Upper lobe of right lung (tissue), 1 donor: ENCODE results near the gene EPS8L3. TPM values are rescaled to one million over a fixed set of nuclear protein-coding genes. Genes with fewer than 3 reads are reported as not detected.
A peak's percentile ranks its signal among the peaks of the same experiment; 100 is the strongest.

Experiments
- ATAC-seq: fragments of 200-7000 bp; cut with Tn5 transposase; one replicate; pipeline ENCODE4 v1.9.1; 2020; ENCODE audit warnings: mild to moderate bottlenecking, moderate library complexity
- DNase-seq: peaks from one replicate; pipeline ENCODE4 v3.0.0-alpha.2; 2020
- H3K27ac ChIP-seq: fragments of 200-600 bp; one replicate; pipeline ENCODE4 v1.8.0; 2022
- H3K27me3 ChIP-seq: fragments of 200-600 bp; one replicate; pipeline ENCODE4 v1.8.0; 2022; ENCODE audit warnings: mild to moderate bottlenecking
- H3K36me3 ChIP-seq: fragments of 200-600 bp; one replicate; pipeline ENCODE4 v1.8.0; 2022
- H3K4me1 ChIP-seq: fragments of 200-600 bp; one replicate; pipeline ENCODE4 v1.8.0; 2022
- H3K4me3 ChIP-seq: fragments of 200-600 bp; one replicate; pipeline ENCODE4 v1.8.0; 2022; ENCODE audit warnings: mild to moderate bottlenecking
- H3K9me3 ChIP-seq: fragments of 200-600 bp; one replicate; pipeline ENCODE4 v1.8.0; 2022
- CTCF ChIP-seq: fragments of 200-600 bp; IDR thresholded peaks from one replicate; pipeline ENCODE4 v1.8.0; 2022; ENCODE audit warnings: antibody characterized with exemption
- intact Hi-C: fragments of 100-400 bp; cut with DNase I; formaldehyde crosslinking; loops from one replicate; pipeline ENCODE4 v1.11.0; 2022
- total RNA-seq: library from RNA; stranded (reverse); fragmentation: NEBNext Ultra II Directional; extraction: Animal tissue kit (Norgen Biotek cat#: 25700); gene quantifications from one replicate; pipeline ENCODE4 v1.2.1, GENCODE V29; 2021
- donor health status: DM: no; HTN: yes; CAD: no; lungs with severe emphysema.

Gene EPS8L3
- total RNA-seq, 1 donor from 2014 or later, result not detected

- peak; percentile 87 for TF ChIP-seq CTCF
- no peaks in the 10 kb centered on the region for H3K36me3 ChIP-seq
- DNase-seq, result peak; percentile 88
- H3K9me3 ChIP-seq, result no peaks in the 10 kb centered on the region
- no peaks in the 10 kb centered on the region for H3K27me3 ChIP-seq
- H3K27ac ChIP-seq, result no peak overlapping the region
- intact Hi-C loops, result loop anchor here (5.0 to 10.0 kb wide), 2 partner anchors 131 to 229 kb away; partner anchors contain the start of gene GNAI3
- ATAC-seq, result peak; percentile 90
- H3K4me3 ChIP-seq, result no peak overlapping the region
- no peaks in the 10 kb centered on the region for H3K4me1 ChIP-seq
Observed at GRCh38 chr1:109773203-109773899, 9.6 kb upstream of the EPS8L3 start.

DNA sequence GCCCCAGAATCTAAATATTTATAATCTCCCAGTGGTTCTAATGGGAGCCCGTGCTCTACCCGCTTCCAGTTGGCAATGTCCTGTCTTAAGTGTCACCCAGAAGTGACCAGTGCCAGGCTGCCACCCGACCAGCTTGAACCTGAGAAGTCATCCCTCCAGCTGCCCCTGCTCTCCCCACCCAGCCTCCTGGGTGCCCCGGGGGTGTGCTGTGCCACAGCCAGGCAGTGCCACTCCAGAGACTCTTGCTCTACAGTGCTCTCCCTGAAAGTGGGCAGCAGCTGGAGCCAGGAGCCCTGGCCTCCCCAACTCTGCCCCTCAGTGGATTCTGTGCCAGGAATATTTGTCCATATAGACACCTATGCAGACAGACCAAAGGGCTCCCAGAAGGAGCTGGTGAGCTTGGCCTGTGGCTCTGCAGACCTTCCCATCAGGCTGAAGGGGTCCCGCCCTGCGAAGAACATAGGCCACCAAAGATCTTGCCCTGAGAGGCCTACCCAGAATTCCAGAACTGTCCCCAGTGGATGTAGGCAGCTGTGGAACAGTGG lies 9.0 kb upstream of the EPS8L3 start:
- Histone ChIP-seq H3K27ac (no peak overlapping the region), H3K9me3 (no peaks in the 10 kb centered on the region), H3K4me1 (no peaks in the 10 kb centered on the region), H3K36me3 (no peaks in the 10 kb centered on the region), H3K4me3 (no peak overlapping the region), H3K27me3 (no peaks in the 10 kb centered on the region)
- no peak for TF ChIP-seq CTCF
- intact Hi-C loops, result loop anchor here (5.0 to 10.0 kb wide), 2 partner anchors 130 to 228 kb away; partner anchors contain the start of gene GNAI3
- ATAC-seq, result no peak
- peak; percentile 40 for DNase-seq

DNA sequence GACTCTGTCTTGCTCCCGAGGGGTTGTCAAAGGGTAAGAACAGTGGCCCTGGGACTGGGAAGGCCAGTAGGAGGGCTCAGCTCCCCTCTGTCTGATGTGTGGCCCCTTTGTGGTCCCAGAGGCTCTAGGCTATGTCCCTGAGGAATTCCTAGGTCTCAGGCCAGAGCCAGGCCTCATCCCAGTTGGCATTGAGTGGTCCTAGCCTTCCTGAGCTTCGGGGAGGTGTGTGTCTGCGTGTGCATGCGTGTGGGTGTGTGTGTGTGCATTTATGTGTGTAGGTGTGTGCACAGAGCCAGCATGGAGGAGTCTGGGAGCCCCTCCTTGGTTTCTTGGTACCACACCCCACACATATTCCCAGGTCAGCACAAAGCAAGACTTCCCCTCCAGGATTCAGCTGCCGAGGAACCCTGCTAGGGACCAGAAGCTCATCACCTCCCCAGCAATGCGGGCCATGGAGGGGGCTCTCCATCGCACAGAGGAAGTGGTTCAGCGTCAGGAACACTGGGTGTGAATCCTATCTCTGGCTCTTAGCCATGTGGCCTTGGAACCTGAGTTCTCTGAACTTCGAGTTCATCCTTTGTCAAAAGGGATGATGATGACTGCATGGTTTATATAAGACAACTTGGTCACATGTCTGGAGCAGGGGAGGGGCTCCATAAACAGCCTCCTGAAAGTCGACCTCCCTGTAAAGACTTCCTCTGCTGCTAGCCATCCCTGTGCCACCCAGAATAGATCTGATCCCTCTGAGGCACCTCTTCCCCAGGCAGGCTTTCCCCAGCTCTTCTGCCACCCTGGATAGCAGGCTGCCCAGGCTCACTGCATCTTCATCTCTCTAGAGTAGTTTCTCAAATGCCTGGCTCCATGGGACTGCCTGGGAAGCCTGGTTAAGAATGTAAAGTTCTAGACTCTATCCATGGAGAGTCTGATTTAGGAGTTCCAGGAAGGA lies 8.3 kb upstream of the EPS8L3 start:
- Histone ChIP-seq H3K27me3 (no peaks in the 10 kb centered on the region), H3K36me3 (no peaks in the 10 kb centered on the region), H3K9me3 (no peaks in the 10 kb centered on the region), H3K4me1 (no peaks in the 10 kb centered on the region), H3K4me3 (no peak overlapping the region), H3K27ac (no peak overlapping the region)
- ATAC-seq, result no peak
- no peak for TF ChIP-seq CTCF
- peak; percentile 32 for DNase-seq
- intact Hi-C loops, result loop anchor here (5.0 to 10.0 kb wide), 2 partner anchors 130 to 227 kb away; partner anchors contain the start of gene GNAI3

DNA sequence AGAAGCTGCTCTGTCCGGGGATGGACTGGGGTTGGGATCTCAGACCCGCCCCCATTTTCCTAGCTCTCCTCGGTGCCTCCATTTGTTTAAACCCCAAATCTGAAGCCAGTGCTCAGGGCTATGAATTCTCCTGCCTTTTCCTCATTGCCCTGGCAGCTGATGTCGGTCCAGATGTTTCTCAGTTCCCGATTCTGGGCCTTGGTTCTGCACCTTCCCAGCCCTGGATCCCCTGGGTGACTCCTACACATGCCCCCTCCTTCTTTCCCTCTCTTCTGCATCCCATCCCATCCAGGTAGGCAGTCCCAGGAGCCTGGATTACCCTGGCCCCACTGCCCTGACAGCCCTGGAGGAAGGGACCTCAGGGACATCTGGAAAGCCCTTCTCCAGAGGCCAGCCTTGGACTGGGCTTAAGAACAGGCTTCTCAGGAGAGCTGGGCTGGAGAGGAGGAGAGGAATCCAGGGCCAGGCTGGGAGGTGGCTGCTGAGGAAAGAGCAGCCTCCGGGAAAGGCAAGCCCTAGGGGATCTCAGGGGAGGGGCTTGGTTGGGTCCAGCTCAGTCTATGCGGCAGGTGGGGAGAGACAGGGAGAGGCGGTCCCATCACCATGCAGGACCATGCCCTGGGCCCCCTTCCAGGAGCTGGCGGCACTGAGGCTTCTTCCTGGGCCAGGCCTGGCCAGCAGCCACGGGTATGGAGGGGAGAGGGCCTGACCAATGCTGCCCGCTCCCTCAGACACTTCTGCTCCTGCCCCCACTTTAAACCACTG lies 6.8 kb upstream of the EPS8L3 start:
- Histone ChIP-seq H3K9me3 (no peaks in the 10 kb centered on the region), H3K27me3 (no peaks in the 10 kb centered on the region), H3K4me1 (no peaks in the 10 kb centered on the region), H3K27ac (no peak overlapping the region), H3K36me3 (no peaks in the 10 kb centered on the region), H3K4me3 (no peak overlapping the region)
- no peak for TF ChIP-seq CTCF
- intact Hi-C loops, result loop anchor here (5.0 to 10.0 kb wide), 2 partner anchors 128 to 226 kb away; partner anchors contain the start of gene GNAI3
- no peak for ATAC-seq
- DNase-seq, result peak; percentile 60
